Spleen (tissue), 11 donors: ENCODE data around the gene ANKRD60. TPM values are rescaled to one million over a fixed set of nuclear protein-coding genes. Genes with fewer than 3 reads are reported as not detected.

ENCODE experiments used
- DNase-seq: peaks from one replicate; pipeline ENCODE4 v3.0.0-alpha.2; 2020
- H3K27ac ChIP-seq, 8 donors: fragments of 200-600 bp; sonication (generic) in 7 of 8; 1 replicate in 4 of 8; 2 replicates in 4 of 8; pipeline versions ENCODE4 v1.5.0 to v1.8.0; 2016 to 2021; ENCODE audit warnings: inconsistent platforms in 4 of 8, mild to moderate bottlenecking in 4 of 8, moderate library complexity in 1 of 8
- H3K27me3 ChIP-seq, 7 donors: fragments of 200-600 bp; sonication (generic) in 6 of 7; replicated peaks in 1 of 7; 1 replicate in 4 of 7; 2 replicates in 3 of 7; pipeline versions ENCODE4 v1.5.0 to v1.8.0; 2016 to 2021; ENCODE audit warnings: inconsistent platforms in 3 of 7, mild to moderate bottlenecking in 1 of 7
- H3K36me3 ChIP-seq, 6 donors: fragments of 200-600 bp; sonication (generic) in 5 of 6; 1 replicate in 4 of 6; 2 replicates in 2 of 6; pipeline versions ENCODE4 v1.5.0 to v1.8.0; 2016 to 2021; ENCODE audit warnings: inconsistent platforms in 2 of 6
- H3K4me1 ChIP-seq, 6 donors: fragments of 200-600 bp; sonication (generic) in 5 of 6; 1 replicate in 3 of 6; 2 replicates in 3 of 6; pipeline versions ENCODE4 v1.5.0 to v1.8.0; 2016 to 2021; ENCODE audit warnings: inconsistent platforms in 3 of 6
- H3K4me3 ChIP-seq, 8 donors: fragments of 200-600 bp; sonication (generic) in 7 of 8; 1 replicate in 4 of 8; 2 replicates in 4 of 8; pipeline versions ENCODE4 v1.5.0 to v1.8.0; 2016 to 2021; ENCODE audit warnings: inconsistent platforms in 4 of 8, mild to moderate bottlenecking in 4 of 8, moderate library complexity in 2 of 8
- H3K9me3 ChIP-seq, 8 donors: fragments of 200-600 bp; sonication (generic) in 7 of 8; 1 replicate in 4 of 8; 2 replicates in 4 of 8; pipeline versions ENCODE4 v1.5.0 to v1.8.0; 2016 to 2021; ENCODE audit warnings: inconsistent platforms in 4 of 8
- POLR2A ChIP-seq, 3 donors: fragments of 450-650 bp; IDR thresholded peaks; one replicate each; pipeline ENCODE4 v1.5.1; 2017; ENCODE audit warnings: antibody characterized with exemption in 3 of 3, mild to moderate bottlenecking in 1 of 3
- POLR2AphosphoS5 ChIP-seq, 3 donors: sonication (generic); formaldehyde crosslinking; IDR thresholded peaks; one replicate each; pipeline ENCODE4 v1.5.1; 2017; ENCODE audit warnings: antibody characterized with exemption in 3 of 3
- WGBS, 5 donors: extraction: QIAGEN DNeasy Blood & Tissue Kit in 3 of 5; methylation state at CpG; one replicate each; pipeline versions ENCODE4 v1.1.5 to v1.1.7; 2013 to 2018; 5-methylcytosine and 5-hydroxymethylcytosine counted together
- intact Hi-C: fragments of 100-400 bp; cut with DNase I; formaldehyde crosslinking; loops from one replicate; pipeline ENCODE4 v1.15.0; 2023; ENCODE audit warnings: low total_unique reads
- polyA plus RNA-seq, 3 donors: library from polyadenylated mRNA; stranded (reverse); fragments of 200-250 nt; gene quantifications; one replicate each; pipeline ENCODE4 v1.2.1, GENCODE V29; 2013
- total RNA-seq, 7 donors: library from RNA; depleted of rRNA in 3 of 7; stranded (reverse); fragments of >200 nt in 3 of 7; fragmentation: NEBNext Ultra II Directional in 4 of 7; extraction: Animal tissue kit (Norgen Biotek cat#: 25700) in 4 of 7; gene quantifications; one replicate each; pipeline versions ENCODE4 v1.1.0 to v1.2.1, GENCODE V29; 2016 to 2021
- TF ChIP-seq, protein P1 (sequence below), 11 experiments: fragments of 200-600 bp in 7 of 11; fragments of 450-650 bp in 4 of 11; sonication (generic) in 4 of 11; IDR thresholded peaks in 8 of 11; conservative IDR thresholded peaks in 3 of 11; 1 replicate in 7 of 11; 2 replicates in 4 of 11; pipeline versions ENCODE4 v1.4.0 to v1.8.0; 2016 to 2021; ENCODE audit warnings: antibody characterized with exemption in 11 of 11, inconsistent platforms in 4 of 11, mild to moderate bottlenecking in 1 of 11
- donor health status: healthy with polysubstance abuse.
- donor health status: DM: no; HTN: no; CAD: no; lungs with moderate emphysema.
- donor health status: DM: no; HTN: no; CAD: no.
- donor health status: Bipolar disorder and iron deficiency.
- donor health status: healthy.
- donor health status: DM: no; HTN: no; CAD: no.
- donor health status: DM: yes; HTN: yes; CAD: no.

ANKRD60 gene
- total and polyA plus RNA-seq, 10 donors = not detected

DNA sequence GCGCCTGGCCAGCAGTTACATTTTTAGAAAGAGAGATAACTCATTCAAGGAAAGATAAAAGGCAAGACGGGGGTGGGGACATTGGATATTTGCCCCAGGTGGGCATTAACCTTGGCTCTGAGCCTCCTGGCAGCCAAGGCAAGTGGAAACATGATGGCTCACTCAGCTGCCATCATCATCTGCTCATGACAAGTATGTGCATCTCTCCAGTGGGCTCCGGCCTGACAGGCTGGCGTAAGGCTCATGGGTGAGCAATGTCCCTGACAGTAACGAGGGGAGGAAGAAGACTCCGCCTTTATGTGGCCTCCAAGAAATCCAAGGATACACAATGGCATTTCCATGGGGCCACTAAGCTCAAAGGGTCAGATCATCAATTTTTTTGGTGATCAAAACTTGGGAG, 13.3 kb downstream of the ANKRD60 start:
- H3K27ac ChIP-seq = no peak overlapping the region
- H3K27me3 ChIP-seq = peaks cover 0 to 57% (median 9%) of the 10 kb centered on the region in 7 donors
- H3K4me1 ChIP-seq = peaks cover 0 to 1% (median under 1%) of the 10 kb centered on the region in 6 donors
- DNase-seq = peak; percentile 45
- no peaks in the 10 kb centered on the region for H3K36me3 ChIP-seq
- intact Hi-C loops = no loop called here
- 73 to 93% (median 85%) methylated on average over 6 of the region's 6 CpGs for WGBS, 5 donors
- H3K9me3 ChIP-seq = peaks cover 0 to 20% (median 13%) of the 10 kb centered on the region in 8 donors
- no peak overlapping the region for H3K4me3 ChIP-seq
- TF ChIP-seq POLR2A (IDR thresholded peaks at IDR 0.05) (no peak), POLR2AphosphoS5 (IDR thresholded peaks at IDR 0.05) (no peak)
- TF ChIP-seq, protein P1, sequence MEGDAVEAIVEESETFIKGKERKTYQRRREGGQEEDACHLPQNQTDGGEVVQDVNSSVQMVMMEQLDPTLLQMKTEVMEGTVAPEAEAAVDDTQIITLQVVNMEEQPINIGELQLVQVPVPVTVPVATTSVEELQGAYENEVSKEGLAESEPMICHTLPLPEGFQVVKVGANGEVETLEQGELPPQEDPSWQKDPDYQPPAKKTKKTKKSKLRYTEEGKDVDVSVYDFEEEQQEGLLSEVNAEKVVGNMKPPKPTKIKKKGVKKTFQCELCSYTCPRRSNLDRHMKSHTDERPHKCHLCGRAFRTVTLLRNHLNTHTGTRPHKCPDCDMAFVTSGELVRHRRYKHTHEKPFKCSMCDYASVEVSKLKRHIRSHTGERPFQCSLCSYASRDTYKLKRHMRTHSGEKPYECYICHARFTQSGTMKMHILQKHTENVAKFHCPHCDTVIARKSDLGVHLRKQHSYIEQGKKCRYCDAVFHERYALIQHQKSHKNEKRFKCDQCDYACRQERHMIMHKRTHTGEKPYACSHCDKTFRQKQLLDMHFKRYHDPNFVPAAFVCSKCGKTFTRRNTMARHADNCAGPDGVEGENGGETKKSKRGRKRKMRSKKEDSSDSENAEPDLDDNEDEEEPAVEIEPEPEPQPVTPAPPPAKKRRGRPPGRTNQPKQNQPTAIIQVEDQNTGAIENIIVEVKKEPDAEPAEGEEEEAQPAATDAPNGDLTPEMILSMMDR (IDR thresholded peaks at IDR 0.05 in 8 of 11, conservative IDR thresholded peaks at IDR 0.05 in 3 of 11) = no peak

DNA sequence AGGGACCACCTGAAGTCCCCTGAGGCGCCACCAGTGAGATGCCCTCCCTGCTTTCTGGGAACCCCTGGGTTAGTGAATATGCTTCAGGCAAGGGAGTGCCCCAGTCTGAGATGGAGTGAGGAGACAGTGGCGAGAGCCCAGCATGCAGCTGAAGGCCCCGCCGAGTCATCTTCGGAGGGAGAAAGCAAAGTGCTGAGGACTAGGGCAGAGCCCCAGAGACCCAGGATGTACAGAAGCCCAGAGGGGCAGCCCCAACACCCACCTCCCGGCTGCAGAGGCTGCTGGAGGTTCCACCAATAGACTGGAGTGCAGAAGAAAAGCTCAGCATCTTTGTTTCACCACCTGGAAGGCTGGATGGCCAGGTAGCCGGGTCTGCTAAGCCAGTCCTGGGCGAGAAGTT, 14.1 kb downstream of the ANKRD60 start:
- peaks cover 0 to 12% (median 10%) of the 10 kb centered on the region in 8 donors for H3K9me3 ChIP-seq
- 78 to 89% (median 82%) methylated on average over 8 of the region's 8 CpGs for whole genome bisulfite sequencing, 5 donors
- H3K27me3 ChIP-seq = peaks cover 0 to 55% (median 11%) of the 10 kb centered on the region in 7 donors
- TF ChIP-seq, protein P1 (IDR thresholded peaks at IDR 0.05 in 8 of 11, conservative IDR thresholded peaks at IDR 0.05 in 3 of 11) = no peak
- TF ChIP-seq POLR2AphosphoS5 (IDR thresholded peaks at IDR 0.05) (no peak), POLR2A (IDR thresholded peaks at IDR 0.05) (no peak)
- DNase-seq = no peak
- no peaks in the 10 kb centered on the region for H3K36me3 ChIP-seq
- no peak overlapping the region for H3K27ac ChIP-seq
- no peak overlapping the region for H3K4me3 ChIP-seq
- intact Hi-C loops = no loop called here
- peaks cover 0 to 9% (median 5%) of the 10 kb centered on the region in 6 donors for H3K4me1 ChIP-seq

DNA sequence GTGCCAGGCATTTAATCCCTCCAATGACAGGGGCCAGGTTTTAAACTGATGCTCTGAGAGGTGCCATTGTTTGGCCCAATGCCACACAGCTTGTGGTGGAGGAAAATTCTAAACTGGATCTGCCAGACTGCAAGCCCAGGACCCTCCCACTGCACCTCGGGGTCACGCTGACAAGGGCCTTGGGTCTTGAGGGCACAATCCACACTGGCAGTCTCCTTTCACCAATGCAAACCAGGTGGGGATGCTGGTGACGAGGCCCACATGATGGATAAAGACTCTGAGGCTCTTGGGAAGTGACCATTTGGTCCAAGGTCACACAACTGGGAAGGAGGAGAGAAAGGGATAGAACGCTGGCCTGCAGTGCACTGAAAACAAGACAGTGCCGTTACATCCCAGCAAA, 14.7 kb downstream of the ANKRD60 start:
- no peak overlapping the region for H3K27ac ChIP-seq
- TF ChIP-seq POLR2A (IDR thresholded peaks at IDR 0.05) (no peak), POLR2AphosphoS5 (IDR thresholded peaks at IDR 0.05) (no peak)
- TF ChIP-seq, protein P1 (IDR thresholded peaks at IDR 0.05 in 8 of 11, conservative IDR thresholded peaks at IDR 0.05 in 3 of 11) = no peak
- WGBS, 5 donors = 56 to 83% (median 78%) methylated on average over 5 of the region's 5 CpGs
- H3K4me3 ChIP-seq = no peak overlapping the region
- H3K27me3 ChIP-seq = peaks cover 0 to 52% (median 11%) of the 10 kb centered on the region in 7 donors
- DNase-seq = peak; percentile 22
- intact Hi-C loops = no loop called here
- no peaks in the 10 kb centered on the region for H3K36me3 ChIP-seq
- H3K9me3 ChIP-seq = peaks cover 0 to 6% (median 4%) of the 10 kb centered on the region in 8 donors
- peaks cover 0 to 11% (median 5%) of the 10 kb centered on the region in 6 donors for H3K4me1 ChIP-seq

DNA sequence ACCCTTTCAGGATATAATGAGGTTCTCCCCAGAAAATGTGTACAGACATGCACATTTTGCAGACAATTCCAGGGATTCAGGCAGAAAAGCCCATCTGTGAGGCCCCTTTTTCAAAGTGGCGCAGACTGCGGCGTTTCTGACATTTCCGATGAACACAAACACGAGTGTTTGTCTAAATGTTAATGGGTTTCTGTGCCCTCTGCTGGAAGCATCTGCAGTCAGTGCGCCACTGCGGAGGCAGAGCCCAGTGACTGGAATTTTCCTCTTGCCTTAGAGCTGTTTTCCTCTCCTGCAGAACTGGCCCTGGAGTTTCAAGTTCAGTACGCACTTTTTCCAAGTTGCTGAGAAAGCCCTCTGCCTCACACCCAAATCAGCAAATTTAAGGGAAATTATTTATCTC, 15.3 kb downstream of the ANKRD60 start:
- TF ChIP-seq POLR2AphosphoS5 (IDR thresholded peaks at IDR 0.05) (no peak), POLR2A (IDR thresholded peaks at IDR 0.05) (no peak)
- TF ChIP-seq, protein P1 (IDR thresholded peaks at IDR 0.05 in 8 of 11, conservative IDR thresholded peaks at IDR 0.05 in 3 of 11) = no peak
- 62 to 79% (median 71%) methylated on average over 8 of the region's 8 CpGs for WGBS, 5 donors
- Histone ChIP-seq H3K4me3 (no peak overlapping the region), H3K4me1 (peaks cover 0 to 11% (median 5%) of the 10 kb centered on the region in 6 donors), H3K9me3 (no peaks in the 10 kb centered on the region), H3K27ac (no peak overlapping the region), H3K27me3 (peaks cover 0 to 46% (median 11%) of the 10 kb centered on the region in 7 donors), H3K36me3 (no peaks in the 10 kb centered on the region)
- intact Hi-C loops = no loop called here
- DNase-seq = peak; percentile 35
